ENCODE results near the gene REEP1.

DNA sequence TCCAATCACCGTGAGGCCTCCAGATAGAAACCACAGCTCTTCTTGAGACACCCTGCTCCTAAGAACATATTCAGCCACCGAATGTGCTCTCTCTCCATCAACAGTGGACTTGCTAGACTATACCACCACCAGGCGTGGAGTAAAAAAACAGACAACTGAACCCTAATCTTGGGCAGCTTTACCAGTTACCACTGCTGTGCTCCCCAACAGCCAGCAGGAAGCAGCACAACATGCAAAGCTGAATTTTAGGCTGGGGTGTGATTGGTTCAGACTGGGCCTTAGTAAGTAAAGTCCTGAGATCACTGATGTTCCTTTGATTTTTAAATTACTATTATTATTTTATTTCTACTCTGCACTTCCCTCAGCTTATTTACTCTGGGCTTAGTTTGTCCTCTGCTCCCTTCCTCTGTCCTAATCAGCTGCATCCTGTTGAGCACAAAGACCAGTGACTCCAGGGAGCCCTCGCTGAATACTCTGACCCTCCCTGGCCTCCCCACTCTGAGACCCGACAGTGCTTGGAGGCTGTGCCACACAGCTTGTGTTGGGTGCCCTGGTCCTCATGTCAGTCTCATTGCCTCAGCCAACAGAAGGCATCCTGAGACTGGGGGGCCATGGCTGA, 116.3 kb downstream of the REEP1 start:
- TF ChIP-seq POLR2A (IDR thresholded peaks at IDR 0.05; ENCODE audit: low read length): no peak
- TF ChIP-seq GATA1 (IDR thresholded peaks at IDR 0.05; ENCODE audit: low read depth, low read length): no peak
